ENCODE measurements around the gene RPL9.

DNA sequence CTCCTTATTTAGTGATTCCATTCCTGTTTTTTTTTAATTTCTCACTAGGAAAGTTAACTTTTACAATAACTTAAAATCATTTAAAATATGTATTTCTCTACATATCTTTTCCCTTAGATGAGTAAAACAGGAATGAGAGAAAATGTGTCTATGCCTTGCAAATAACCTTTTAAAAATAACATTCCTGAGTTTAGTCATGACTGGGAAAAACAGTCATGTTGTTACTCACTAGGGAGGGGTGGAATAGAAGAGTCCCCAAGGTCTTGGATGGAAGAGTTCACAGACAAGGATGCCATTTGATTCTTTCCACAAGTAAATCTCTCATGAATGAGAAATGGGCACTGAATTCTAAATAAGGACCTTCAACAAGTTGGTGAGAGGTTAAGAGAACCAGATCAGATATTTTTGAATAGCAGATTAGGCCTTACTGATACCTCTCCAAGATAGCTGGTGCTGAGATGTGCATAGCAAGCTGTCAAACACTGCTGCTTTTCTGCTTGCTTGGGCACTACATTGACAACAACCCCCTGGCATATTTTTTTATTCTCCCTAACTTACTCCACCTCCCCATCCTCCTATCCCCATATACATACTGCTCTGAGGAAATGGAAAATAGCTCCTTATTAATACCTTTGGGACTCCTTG is 43.4 kb upstream of the RPL9 start:
- TF ChIP-seq POLR2AphosphoS5 (IDR thresholded peaks at IDR 0.05; ENCODE audit: low read depth, low read length) = no peak
- TF ChIP-seq RAD21 (IDR thresholded peaks at IDR 0.05 in 1 of 2, conservative IDR thresholded peaks at IDR 0.05 in 1 of 2; ENCODE audit: low read depth in 2 of 2, low read length in 2 of 2) = no peak
- TF ChIP-seq CEBPB (IDR thresholded peaks at IDR 0.05; ENCODE audit: low read depth, low read length) = no peak
- no peak for TF ChIP-seq TCF12 (IDR thresholded peaks at IDR 0.05; ENCODE audit: low read depth, low read length)
- no peak for TF ChIP-seq POLR2A (IDR thresholded peaks at IDR 0.05; ENCODE audit: control extremely low read depth in 1 of 2, low read depth in 2 of 2, low read length in 2 of 2)
- TF ChIP-seq USF2 (IDR thresholded peaks at IDR 0.05; ENCODE audit: low read length) = no peak

Measured in H1 (cell line).